GM19397 (cell line): ENCODE measurements around the gene JAK2.
"Not testable (repeated sequence)": the region's sequence is repeated elsewhere in the genome, so short reads cannot be mapped to it uniquely, and the experiment has no call there.

Experiments used
- ATAC-seq: cut with Tn5 transposase; IDR thresholded peaks from one replicate; pipeline ENCODE4 v1.9.1; 2021; ENCODE audit warnings: mild to moderate bottlenecking, moderate library complexity; ENCODE audit not compliant: unreplicated experiment

JAK2 gene

GRCh38 chr9:4980086-4980727 is 4.9 kb upstream of the JAK2 start:
- no peak for ATAC-seq

DNA sequence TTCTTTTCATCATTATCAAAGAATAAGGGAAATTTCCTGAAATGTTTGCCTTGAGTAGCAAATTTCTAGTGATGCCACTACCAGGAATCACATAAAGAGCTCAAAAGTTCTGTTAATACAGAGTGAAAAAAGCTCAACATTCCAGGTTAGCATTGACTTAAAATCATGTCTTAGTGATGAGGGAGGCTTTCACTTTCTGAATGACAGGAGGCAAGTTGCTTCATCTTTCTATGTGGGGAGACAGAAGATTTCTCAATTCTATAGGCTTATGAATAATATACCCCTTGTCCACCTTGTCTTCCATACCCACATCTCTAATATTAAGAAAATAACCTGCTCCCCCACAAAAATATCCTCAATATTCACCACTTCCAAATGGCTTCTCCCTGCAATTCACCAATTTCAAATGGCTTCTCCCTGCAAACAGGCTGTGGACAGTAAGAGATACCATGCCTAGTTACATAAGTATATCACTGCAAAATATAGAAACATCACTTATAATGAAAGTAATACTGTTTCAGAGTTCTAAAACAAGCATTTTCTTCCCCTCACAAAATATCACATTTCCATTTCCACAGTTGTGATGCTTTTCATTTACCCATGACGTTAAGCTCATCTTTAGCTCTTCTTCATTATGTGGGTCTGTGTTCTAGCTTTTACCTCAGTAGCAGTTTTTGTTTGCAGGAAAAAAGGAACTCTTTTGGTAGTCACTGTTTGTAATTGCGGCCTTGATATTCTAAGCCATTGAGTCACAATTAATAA is 2.2 kb upstream of the JAK2 start:
- no peak for ATAC-seq

- ATAC-seq = no peak
Measured at GRCh38 chr9:4983601-4984165, 1.4 kb upstream of the JAK2 start.

- no peak for ATAC-seq
Measured at GRCh38 chr9:4984171-4984620, 876 bp upstream of the JAK2 start.

DNA sequence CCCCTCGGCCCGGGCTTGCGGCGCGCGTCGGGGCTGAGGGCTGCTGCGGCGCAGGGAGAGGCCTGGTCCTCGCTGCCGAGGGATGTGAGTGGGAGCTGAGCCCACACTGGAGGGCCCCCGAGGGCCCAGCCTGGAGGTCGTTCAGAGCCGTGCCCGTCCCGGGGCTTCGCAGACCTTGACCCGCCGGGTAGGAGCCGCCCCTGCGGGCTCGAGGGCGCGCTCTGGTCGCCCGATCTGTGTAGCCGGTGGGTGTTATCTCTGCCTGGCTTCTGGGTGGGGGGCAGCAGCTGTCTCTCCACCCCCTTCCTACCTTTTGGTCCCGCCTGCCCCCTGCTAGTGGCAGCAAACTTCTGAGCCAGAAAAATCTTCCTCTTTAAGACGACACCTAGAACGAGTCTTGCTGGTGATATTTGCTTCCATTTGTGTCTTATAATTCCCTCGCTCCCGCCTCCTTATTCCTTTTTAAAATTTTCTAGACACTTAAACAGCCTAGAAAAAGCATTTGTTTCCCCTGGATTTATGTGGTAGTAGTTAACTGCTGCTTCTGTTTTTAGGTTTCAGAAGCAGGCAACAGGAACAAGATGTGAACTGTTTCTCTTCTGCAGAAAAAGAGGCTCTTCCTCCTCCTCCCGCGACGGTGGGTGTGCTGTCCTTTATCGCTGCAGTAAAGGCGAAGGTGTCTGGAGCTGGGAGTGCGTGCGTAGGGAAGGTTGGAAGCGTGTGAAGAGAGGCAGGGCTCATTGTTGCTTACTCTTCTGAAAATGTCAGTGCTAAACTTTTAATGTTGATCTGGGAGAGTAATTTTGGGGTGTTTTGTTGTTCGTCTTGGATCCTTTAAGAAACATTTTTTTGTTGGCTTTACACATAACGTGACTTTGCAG is 554 bp downstream of the JAK2 start:
- ATAC-seq = peak; percentile 29

DNA sequence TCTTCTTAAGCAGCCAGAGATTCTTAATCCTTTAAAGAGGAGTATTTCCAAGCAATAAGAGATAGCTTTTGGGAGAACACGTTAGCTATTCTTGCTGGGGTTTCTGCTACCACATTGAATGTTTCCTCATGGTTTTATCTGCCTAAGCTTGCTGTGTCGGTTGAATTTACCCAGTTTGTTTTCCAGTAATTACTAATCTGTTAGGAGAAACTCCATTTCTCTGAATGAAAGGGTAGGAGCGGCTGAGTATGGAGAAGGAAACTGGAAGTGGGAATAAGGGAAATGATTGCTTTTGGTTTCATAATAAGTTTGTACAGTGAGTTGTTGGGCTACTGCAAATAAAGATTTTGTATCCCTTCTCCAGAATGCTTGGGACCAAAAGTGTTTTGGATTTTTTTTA is 1.2 kb downstream of the JAK2 start:
- ATAC-seq = no peak

GRCh38 chr9:4986783-4987182 is 1.7 kb downstream of the JAK2 start:
- ATAC-seq = no peak

- no peak for ATAC-seq
Measured at GRCh38 chr9:4987961-4988421, 2.9 kb downstream of the JAK2 start.

DNA sequence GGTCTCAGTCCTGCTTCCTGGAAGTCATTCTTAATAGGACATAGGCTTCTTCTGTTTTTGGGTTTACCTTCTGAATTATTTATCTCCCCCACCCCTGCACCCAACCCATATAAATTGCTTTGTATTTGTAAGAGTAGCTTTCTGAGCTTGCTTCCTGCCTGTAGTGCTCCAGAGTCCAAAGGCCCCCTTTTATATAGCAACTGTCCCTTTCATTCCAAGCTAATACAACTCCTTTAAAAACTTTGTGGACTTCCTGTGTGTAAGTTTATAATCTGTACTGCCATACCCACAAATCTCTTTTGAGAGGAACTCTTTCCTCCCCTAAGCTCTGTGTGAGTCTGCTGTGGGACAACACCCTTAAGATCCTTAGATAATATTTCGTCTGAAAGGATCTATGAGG is 7.8 kb downstream of the JAK2 start:
- ATAC-seq = no peak

- no peak for ATAC-seq
Measured at GRCh38 chr9:4994166-4994890, 9.3 kb downstream of the JAK2 start.

DNA sequence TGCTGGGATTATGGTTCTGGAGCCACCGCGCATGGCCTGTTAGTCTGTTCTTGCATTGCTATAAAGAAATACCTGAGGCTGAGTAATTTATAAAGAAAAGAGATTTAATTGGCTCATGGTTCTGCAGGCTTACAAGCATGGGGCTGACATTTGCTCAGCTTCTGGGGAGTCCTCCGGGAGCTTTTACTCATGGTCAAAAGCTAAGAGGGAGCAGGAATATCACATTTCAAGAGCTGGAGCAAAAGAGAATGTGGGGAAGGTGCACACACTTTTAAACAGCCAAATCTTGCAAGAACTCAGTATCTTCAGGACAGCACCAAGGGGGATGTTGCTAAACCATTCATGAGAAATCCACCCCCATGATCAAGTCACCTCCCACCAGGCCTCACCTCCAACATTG is 12.1 kb downstream of the JAK2 start:
- no peak for ATAC-seq

DNA sequence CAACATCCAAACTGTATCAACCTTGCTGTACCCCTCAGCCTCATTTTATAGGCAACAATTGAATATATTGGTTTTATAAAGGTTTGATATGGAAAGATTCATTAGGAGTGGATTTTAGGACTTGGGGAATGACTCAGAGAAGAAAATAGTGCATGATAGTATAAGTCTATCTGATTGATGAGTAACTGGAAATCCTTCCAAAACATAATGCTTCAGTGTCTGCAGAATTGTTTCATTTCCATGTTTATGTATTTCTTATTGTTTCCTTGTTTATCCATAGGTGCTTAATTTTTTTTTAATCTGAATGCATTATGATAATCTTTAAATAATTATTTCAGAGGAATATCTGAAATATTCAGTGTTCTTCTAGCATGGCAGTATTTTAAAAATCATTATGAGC is 12.6 kb downstream of the JAK2 start:
- no peak for ATAC-seq

DNA sequence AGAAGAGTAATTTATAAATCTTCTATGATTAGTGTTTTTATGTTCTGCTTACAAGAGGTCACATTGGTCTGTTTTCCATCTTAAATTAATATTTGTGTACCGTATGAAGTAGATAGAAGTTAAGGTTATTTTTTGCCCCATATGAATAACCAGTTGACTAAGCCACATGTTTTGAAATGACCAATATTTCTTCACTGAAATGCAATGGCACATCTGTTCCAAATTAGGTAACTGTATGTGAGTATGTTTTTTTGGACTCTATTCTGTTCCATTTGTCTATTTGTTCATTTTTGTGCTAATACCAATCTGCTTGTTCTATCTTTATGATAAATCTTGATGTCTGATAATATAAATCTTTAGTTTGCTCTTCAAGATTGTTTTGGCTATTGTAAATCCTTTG is 17.7 kb downstream of the JAK2 start:
- no peak for ATAC-seq

GRCh38 chr9:5004481-5004880 is 19.4 kb downstream of the JAK2 start:
- no peak for ATAC-seq

DNA sequence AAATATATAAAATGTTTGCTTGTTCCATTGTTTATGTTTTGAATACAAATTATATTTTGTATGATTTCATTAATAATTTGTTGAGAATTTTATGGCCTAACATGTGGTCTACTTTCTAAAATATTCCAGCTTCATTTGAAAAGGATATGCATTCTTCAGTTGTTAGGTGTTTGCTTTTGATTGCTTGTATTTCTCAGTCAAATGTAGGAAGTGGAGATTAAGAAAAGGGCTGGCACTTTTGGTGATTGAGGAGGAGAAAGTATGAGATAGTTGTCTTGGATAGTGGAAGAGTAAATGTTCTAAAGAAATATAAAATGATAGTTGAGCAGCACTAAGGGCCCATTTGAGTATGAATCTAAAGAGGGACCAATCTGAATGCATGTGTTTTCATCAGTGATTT is 23.1 kb downstream of the JAK2 start:
- no peak for ATAC-seq

DNA sequence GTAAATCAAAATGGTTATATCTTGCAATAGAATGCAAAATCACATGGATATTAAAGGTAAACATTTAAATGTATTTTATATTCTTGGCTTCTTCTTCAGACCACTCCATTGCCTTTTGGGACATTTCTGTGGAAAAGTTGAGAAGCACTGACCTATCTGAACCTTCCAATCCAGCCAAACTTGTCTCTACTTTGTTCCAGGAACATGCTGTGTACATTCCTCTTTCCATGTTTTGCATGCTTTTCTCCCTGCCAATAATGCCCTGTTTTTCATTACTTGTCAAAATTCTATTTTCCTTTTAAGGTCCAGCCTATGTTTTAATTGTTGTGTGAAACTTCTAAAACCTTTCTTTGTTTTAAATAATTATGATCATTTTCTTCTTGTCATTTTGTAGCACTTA is 28.3 kb downstream of the JAK2 start:
- no peak for ATAC-seq

GRCh38 chr9:5015934-5016333 is 30.9 kb downstream of the JAK2 start:
- no peak for ATAC-seq

DNA sequence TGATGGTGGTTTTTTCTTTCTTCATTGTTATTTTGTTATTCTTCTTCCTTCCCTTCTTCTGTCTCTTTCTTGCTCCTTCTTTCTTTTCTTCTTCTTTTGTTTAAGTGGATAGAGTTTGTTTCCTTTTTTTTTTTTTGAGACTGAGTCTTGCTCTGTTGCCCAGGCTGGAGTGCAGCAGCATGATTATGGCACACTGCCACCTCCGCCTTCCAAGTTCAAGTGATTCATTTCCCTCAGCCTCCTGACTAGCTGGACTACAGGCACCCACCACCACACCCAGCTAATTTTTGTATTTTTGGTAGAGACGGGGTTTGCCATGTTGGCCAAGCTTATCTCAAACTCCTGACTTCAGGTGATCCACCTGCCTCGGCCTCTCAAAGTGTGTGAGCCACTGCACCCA is 40.3 kb downstream of the JAK2 start:
- no peak for ATAC-seq

DNA sequence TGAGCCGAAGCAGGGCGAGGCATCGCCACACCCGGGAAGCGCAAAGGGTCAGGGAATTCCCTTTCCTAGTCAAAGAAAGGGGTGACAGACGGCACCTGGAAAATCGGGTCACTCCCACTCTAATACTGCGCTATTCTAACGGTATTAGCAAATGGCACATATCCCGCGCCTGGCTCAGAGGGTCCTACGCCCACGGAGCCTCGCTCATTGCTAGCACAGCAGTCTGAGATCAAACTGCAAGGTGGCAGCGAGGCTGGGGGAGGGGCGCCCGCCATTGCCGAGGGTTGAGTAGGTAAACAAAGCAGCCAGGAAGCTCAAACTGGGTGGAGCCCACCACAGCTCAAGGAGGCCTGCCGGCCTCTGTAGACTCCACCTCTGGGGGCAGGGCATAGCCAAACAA is 46.9 kb downstream of the JAK2 start:
- ATAC-seq = not testable (repeated sequence)

- ATAC-seq = no peak
Measured at GRCh38 chr9:5040730-5041389, 55.8 kb downstream of the JAK2 start.
